HG03442 (cell line): Measurements from ENCODE around the gene URB1.

Experiments
- ATAC-seq: cut with Tn5 transposase; IDR thresholded peaks from one replicate; pipeline ENCODE4 v1.9.1; 2021; ENCODE audit warnings: mild to moderate bottlenecking, moderate library complexity; ENCODE audit not compliant: unreplicated experiment

The URB1 gene

DNA sequence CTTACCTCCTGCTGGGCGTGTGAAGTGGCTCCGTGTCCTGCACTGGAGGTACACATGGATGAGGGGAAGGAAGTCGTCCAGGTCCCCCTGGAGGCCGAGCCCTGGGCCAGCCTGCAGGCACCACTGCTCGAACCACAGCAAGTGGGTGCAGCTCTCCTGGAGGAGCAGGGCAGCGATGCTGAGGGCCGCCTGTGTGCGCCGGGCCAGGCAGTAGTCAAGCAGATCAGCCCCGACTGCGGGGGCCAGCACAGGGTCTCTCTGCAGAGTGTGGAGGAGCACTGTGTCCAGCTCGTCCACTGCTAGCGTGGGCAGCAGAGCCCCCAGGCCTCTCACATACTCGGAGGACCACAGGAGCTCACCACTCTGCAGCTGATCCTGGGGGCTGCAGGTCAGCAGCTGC lies 45.9 kb downstream of the URB1 start:
- ATAC-seq, result no peak

DNA sequence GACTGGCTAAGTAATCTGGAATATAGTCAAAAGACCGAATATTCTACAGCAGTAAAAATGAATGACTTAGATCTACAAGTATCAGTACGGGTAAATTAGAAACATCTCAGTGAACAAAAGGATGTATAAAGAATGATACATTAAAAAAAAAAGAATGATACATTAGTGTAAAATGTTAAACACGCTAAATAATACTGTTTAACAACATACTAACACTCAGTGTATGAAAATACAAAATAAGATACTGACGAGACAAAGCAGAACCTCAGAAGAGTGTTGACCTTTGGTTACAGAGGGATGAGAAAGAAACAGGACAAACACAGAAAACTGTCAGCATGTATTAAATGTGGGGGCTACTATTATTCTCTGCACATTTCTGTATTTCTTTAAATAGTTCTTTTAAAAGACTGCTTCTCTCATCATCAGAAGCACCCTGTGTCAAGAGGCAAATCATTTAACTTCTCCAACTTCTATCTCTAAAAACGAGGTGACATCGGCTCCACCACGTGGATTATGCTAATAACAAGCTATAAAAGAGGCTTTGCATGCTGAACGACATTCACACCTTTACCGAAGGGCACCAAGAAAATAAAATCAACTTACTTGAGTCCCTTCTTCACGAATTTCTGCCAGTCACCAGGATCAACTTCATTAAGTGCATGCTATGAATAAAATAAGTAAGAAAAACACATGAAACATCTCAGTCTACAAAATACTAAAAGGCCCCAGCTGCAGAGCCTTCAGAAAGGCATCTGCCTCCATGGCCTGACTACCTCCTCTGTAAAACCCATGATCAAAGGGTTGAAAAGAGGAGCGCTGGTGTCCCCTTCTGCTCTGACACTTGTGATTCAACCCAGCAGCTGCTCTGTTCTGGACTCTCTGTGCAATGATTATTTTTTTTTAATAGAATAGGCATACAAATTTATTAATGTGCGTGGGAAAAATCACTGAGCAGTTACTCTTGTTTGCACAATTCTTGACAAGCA lies 51.7 kb downstream of the URB1 start:
- no peak for ATAC-seq

GRCh38 chr21:32338209-32338921 lies 54.4 kb downstream of the URB1 start:
- no peak for ATAC-seq

DNA sequence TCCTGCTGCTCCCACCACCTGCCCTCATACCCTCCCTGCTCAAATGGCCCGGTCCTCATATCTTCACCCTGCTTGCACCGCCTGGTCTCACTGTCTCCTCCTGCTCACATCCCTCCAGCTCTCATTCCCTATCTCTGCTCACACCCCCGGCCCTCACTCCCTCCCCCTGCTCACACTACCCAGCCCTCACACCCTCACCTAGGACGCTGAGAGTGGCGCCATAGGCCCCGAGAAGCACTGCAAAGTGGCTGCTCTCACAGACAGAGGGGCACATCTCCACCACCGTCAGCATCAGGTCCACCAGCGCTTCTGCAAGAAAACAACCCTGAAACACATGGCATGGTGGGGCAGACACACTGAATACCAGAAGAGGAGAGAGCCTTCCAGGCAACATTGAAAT lies 55.6 kb downstream of the URB1 start:
- no peak for ATAC-seq

DNA sequence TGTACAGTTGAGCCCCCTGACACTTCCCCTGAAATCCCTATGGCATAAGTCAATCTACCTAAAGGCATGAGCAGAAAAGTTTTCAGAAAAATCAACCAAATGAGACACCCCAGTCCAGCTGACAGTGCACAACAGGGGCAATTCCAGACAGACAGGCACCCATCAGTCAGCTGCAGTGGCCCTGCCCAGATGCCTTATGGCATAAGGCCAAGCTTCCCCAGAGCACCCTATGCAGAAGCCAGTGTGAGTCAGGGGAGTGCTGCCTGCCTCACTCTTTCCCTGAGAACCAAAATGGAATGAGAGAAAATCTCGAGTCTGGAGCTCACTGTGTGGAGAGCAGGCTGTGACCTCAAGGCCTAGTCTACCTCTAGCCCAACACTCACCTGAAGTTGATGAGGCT lies 56.1 kb downstream of the URB1 start:
- ATAC-seq, result no peak

GRCh38 chr21:32335601-32336575 lies 56.9 kb downstream of the URB1 start:
- no peak for ATAC-seq

DNA sequence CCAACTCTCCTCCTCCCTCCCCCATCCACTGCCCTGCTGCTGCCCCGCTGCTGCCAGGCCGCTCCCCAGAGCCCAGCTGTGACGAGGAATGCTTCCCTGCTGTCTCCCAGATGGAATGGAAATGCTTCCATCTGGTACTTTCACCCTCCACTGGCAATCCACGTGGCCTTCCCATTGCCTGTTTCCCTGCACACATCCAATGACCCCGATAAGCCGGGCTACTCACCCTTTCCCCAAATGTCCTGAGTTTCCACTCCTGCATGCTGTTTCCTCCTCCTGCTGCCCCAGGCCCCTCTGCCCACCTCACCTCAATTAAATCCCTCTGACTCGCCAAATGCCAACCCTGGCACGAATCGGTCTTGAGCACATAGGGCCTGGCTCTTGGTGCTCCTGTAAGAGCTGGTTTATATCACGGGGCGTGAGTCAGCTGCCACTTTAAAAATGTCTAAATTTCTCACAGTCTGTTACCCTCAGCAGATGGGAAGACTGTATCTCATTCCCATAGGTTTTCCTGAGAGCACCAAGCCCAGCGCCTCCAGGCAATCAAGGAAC lies 57.8 kb downstream of the URB1 start:
- ATAC-seq, result no peak

GRCh38 chr21:32333953-32334673 lies 58.7 kb downstream of the URB1 start:
- ATAC-seq, result no peak

- no peak for ATAC-seq
These were observed 60.3 kb downstream of the URB1 start for GRCh38 chr21:32332463-32332951.

DNA sequence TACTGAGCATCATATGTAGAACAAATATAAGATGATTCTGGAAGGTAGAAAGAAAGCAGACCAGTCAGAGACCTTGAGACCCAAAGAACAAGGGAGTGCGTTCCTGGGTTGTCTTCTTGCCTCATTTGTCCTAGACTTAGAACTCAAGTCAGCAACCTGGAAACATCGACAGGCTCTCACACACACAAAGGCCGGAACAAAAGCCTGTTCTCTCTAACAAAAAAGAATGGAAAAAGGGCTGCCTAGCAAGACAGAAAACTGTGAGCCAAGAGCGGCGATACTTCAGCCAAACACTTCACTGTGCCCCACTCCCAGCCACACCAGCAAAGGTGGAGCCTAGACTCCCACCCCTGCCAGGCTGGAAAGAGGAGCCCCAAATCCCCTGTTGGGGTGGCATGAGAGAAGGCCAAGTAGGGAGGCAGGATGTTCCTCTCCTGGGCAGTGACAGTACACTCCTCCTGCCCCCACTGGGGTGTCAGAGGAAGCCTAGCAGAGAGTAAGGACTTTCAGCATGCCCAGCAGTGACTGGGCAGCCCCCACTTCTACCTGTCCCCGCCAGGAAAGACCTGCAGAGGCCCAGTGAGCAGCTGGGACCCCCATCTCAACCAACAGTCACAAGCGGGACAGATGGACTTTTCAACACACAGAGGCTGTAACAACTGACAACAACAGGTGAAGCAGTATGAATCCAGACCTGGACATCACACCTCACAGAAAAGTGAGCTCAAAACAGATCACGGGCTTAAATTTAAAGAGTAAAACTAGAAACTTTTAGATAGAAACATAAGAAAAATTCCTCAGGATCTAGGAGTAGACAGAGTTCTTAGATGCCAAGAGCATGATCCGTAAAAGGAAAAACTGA lies 61.1 kb downstream of the URB1 start:
- ATAC-seq, result no peak

DNA sequence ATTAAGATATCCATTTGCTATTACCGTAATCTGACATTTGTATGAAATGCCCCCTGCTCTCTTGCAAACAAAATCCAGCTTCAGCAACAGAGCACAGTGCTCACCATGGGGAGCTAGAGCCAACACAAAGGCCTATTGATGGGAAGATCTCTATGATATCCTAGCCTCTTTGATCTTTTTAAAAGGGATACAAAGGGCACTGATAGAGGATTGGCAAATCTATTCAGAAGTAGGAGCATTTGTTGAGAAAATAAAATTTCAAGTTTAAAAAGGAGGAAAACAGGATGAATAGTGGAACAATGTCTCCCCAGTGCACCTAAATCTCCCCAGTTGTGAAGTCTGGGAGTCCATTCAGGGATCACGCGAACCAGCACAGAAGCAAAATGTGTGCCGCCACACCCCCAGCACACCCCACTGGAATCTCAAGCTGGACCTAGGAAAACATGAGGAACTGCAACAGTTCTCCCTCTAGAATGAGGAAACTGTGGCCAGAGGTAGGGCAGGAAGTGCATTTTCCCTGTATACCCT lies 62.0 kb downstream of the URB1 start:
- no peak for ATAC-seq

- ATAC-seq, result no peak
These were observed 63.0 kb downstream of the URB1 start for GRCh38 chr21:32329776-32330175.

DNA sequence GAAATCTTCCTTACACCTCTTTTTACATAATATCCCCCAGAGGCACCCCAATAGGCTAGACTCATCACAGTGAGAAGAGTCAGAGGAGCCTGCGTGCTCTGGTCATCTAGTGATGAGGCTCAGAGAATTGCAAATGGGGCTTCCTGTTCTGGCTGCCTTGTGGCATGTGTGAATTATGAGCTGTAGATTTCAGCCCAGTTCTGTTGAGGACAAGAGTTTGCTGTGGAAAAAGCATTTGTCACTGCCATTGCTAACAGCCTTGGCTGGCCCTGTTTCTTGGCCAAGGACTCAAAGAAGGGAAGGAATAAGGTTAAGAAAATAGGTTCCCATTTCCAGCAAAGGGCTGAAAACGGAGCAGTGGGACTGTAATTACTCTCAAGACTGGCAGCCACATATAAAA lies 63.5 kb downstream of the URB1 start:
- no peak for ATAC-seq

GRCh38 chr21:32328595-32328994 lies 64.2 kb downstream of the URB1 start:
- ATAC-seq, result no peak

DNA sequence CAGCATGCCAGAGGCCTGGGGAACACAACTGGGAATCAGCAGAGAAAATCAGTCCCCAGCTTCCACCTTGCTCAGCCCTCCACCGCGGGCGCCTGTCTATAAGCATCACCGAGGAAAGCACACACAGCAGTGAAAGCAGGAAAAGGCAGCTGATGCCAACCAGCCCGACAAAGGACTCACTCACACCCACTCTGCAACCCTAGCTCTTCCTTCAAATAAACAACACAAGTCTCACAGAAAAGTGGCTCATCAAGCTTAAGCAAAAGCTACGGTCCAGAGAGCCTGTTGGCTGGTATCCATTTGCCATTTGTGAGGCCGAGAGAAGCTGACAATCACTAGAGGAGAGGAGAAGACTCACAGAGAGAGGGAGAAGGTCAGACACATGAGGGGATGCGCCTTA lies 67.1 kb downstream of the URB1 start:
- no peak for ATAC-seq

GRCh38 chr21:32322676-32323075 lies 70.1 kb downstream of the URB1 start:
- no peak for ATAC-seq

GRCh38 chr21:32322103-32322502 lies 70.7 kb downstream of the URB1 start:
- no peak for ATAC-seq

DNA sequence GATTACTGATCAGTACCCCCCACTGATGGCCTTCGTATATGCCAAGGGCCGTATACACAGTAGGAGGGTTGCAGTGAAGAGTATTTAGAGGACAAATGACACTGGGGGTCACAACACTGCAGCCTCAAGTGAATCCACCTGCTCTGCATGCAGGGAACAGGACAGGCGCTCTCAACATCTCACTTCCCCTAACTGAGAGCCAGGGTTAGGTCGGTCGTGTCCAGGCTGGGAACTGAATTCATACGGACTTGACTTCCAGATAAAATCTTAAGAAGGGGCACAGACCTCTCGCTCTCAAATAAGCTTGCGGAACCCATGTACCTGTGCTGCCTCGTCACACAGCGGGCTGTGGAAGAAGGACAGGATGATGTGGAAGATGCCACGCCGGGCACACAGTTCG lies 71.3 kb downstream of the URB1 start:
- no peak for ATAC-seq

GRCh38 chr21:32320726-32321125 lies 72.1 kb downstream of the URB1 start:
- ATAC-seq, result no peak
